Measurements from ENCODE around the gene MANEA. TPM values are rescaled to one million over a fixed set of nuclear protein-coding genes. Genes with fewer than 3 reads are reported as not detected.

MANEA gene, protein sequence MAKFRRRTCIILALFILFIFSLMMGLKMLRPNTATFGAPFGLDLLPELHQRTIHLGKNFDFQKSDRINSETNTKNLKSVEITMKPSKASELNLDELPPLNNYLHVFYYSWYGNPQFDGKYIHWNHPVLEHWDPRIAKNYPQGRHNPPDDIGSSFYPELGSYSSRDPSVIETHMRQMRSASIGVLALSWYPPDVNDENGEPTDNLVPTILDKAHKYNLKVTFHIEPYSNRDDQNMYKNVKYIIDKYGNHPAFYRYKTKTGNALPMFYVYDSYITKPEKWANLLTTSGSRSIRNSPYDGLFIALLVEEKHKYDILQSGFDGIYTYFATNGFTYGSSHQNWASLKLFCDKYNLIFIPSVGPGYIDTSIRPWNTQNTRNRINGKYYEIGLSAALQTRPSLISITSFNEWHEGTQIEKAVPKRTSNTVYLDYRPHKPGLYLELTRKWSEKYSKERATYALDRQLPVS
- total RNA-seq = 10.4 and 11.9 TPM in 2 replicates

DNA sequence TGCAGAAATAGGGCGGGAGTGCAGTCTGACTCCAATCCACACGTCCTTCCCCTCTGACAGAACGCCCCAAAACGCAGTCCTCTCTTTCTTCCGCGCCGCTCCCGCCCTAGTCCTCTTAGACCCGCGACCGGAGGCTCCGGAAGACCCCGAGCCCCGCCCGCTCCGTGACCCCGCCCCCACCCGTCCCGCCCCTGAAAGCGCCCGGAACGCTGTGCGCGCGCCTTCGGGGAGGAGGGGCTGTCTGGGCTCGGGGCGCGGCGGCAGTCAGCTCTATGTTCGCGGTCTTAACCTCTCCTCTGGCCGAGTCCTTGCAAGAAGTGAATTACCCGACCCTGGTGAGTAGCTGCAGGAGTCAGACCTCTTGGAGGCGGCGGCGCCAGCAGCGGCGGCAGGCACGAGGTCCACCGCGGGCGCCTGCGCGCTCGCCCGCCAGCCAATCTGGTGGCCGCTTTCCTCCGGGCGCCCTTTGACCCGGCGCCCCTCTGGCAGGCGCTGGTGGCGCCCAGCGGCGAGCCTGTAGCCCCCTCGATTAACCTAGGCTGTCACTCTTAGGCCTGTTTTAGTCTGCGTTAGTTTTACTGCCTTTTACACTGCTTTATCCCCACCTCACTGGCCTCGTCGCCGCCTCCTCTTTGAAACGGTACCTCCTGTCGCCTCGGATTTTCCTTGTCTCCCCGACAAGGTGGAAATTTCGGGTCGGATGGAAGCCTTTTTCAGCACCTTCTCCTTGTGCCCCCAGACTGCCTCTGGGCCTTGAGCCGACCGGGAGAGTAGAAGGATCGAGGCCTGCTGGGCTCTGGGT, at the start of gene MANEA:
Gene MANEA (plus strand): TSS at position 232 of the 802 bp plus-strand sequence. CDS start 8,905 bp downstream, outside the sequence.

